K562 (cell line): ENCODE results near the gene NDUFAB1. TPM values are rescaled to one million over a fixed set of nuclear protein-coding genes. Genes with fewer than 3 reads are reported as not detected.

ENCODE experiments used
- ATAC-seq: fragments of 200-7000 bp; cut with Tn5 transposase; 3 replicates; pipeline ENCODE4 v1.9.1; 2020; ENCODE audit warnings: moderate library complexity
- BruUV-seq: library from RNA; stranded (reverse); fragments of 400-500 nt; replicated peaks from 2 replicates; lab custom pipeline; 2021; lab: Mats Ljungman, UMichigan
- CTCF ChIA-PET: fragments of 300-600 bp; formaldehyde crosslinking; extraction: SDS; loops from one replicate; lab custom pipeline; 2021; ENCODE audit warnings: low intra/inter-chr PET ratio; lab: Yijun Ruan, JAX
- POLR2A ChIA-PET: fragments of 300-600, 350-650 bp; sonication (Branson Sonifier 250); formaldehyde crosslinking; extraction: SDS; loops from one replicate; lab custom pipeline; 2021; ENCODE audit warnings: antibody characterized with exemption, inconsistent platforms; lab: Yijun Ruan, JAX
- DNase-seq, 4 experiments: peaks; one replicate each; pipeline versions ENCODE4 v3.0.0 to v3.0.0-alpha.2; 2011 to 2018; ENCODE audit warnings: low spot score in 3 of 4, mixed read lengths in 3 of 4; ENCODE audit errors: extremely low read depth in 1 of 4
- FAIRE-seq: peaks from 2 replicates; lab custom pipeline; 2011; peaks lifted over from hg19 to GRCh38; lab: Jason Lieb, UNC
- H2AFZ ChIP-seq: 2 replicates; pipeline ENCODE4 v1.6.0; 2011; ENCODE audit warnings: low read depth, low read length, control low read depth, inconsistent platforms
- H3K27ac ChIP-seq: fragments of 200-600 bp; 3 replicates; pipeline ENCODE4 v1.8.0; 2011; ENCODE audit warnings: low read depth, mild to moderate bottlenecking, control low read depth, inconsistent platforms, low read length, moderate library complexity, mixed read lengths; ENCODE audit errors: extremely low read depth
- H3K27me3 ChIP-seq, 2 experiments: fragments of 300-600 bp in 1 of 2; 2 replicates in 1 of 2; 3 replicates in 1 of 2; pipeline versions ENCODE4 v1.6.0 to v1.8.0; 2011; ENCODE audit warnings: inconsistent platforms in 2 of 2, low read length in 2 of 2, mild to moderate bottlenecking in 1 of 2, mixed read lengths in 1 of 2, moderate library complexity in 1 of 2; ENCODE audit not compliant: control insufficient read depth in 2 of 2, insufficient read depth in 2 of 2
- H3K36me3 ChIP-seq: fragments of 300-600 bp; 3 replicates; pipeline ENCODE4 v1.8.0; 2011; ENCODE audit warnings: mild to moderate bottlenecking, low read length, inconsistent platforms; ENCODE audit not compliant: control insufficient read depth, insufficient read depth
- H3K4me1 ChIP-seq, 2 experiments: fragments of 200-600 bp in 1 of 2; replicated peaks in 1 of 2; 2 replicates in 1 of 2; 3 replicates in 1 of 2; pipeline versions ENCODE4 v1.5.1 to v1.8.0; 2011; ENCODE audit warnings: inconsistent platforms in 2 of 2, low read length in 2 of 2, mild to moderate bottlenecking in 1 of 2, mixed read lengths in 1 of 2, moderate library complexity in 1 of 2; ENCODE audit not compliant: control insufficient read depth in 2 of 2, insufficient read depth in 2 of 2
- H3K4me2 ChIP-seq: 2 replicates; pipeline ENCODE4 v1.6.1; 2011; ENCODE audit warnings: low read length, control low read depth, inconsistent platforms, mixed read lengths; ENCODE audit not compliant: insufficient read depth
- H3K4me3 ChIP-seq: fragments of 200-600 bp; sonication (generic), shearing (Covaris generic); 2 replicates; pipeline ENCODE4 v1.5.1; 2016; ENCODE audit warnings: control low read depth, inconsistent platforms
- H3K79me2 ChIP-seq: fragments of 200-600 bp; 3 replicates; pipeline ENCODE4 v1.8.0; 2011; ENCODE audit warnings: low read length, inconsistent platforms; ENCODE audit not compliant: control insufficient read depth, insufficient read depth
- H3K9ac ChIP-seq, 2 experiments: 2 replicates each; pipeline versions ENCODE4 v1.6.0 to v1.6.1; 2011; ENCODE audit warnings: low read depth in 2 of 2, low read length in 2 of 2, control low read depth in 1 of 2, inconsistent platforms in 1 of 2, mild to moderate bottlenecking in 1 of 2, mixed read lengths in 1 of 2; ENCODE audit not compliant: insufficient read depth in 1 of 2
- H3K9me1 ChIP-seq: one replicate; pipeline ENCODE4 v1.6.0; 2011; ENCODE audit warnings: inconsistent platforms, mild to moderate bottlenecking, low read length, moderate library complexity; ENCODE audit not compliant: control insufficient read depth, insufficient read depth
- H3K9me3 ChIP-seq: replicated peaks from 2 replicates; pipeline ENCODE4 v1.5.1; 2011; ENCODE audit warnings: low read depth, low read length, inconsistent platforms; ENCODE audit not compliant: control insufficient read depth, insufficient read depth
- H4K20me1 ChIP-seq: replicated peaks from 2 replicates; pipeline ENCODE4 v1.6.1; 2011; ENCODE audit warnings: low read length, inconsistent platforms, mixed read lengths; ENCODE audit not compliant: control insufficient read depth, insufficient read depth
- ATF3 ChIP-seq, 2 experiments: fragments of 450-650 bp in 1 of 2; sonication (generic) in 1 of 2; formaldehyde crosslinking in 1 of 2; IDR thresholded peaks in 1 of 2; conservative IDR thresholded peaks in 1 of 2; 2 replicates each; pipeline versions ENCODE4 v1.6.1 to v1.8.1; 2016 to 2023; ENCODE audit warnings: mild to moderate bottlenecking in 2 of 2, moderate library complexity in 2 of 2, inconsistent platforms in 1 of 2, missing genetic modification reagents in 1 of 2
- HLTF ChIP-seq: fragments of 450-650 bp; IDR thresholded peaks from 2 replicates; pipeline ENCODE4 v1.6.1; 2016
- IRF1 ChIP-seq: sonication (generic); formaldehyde crosslinking; IDR thresholded peaks from 2 replicates; pipeline ENCODE4 v1.8.0; 2022; ENCODE audit warnings: missing genetic modification reagents, mild to moderate bottlenecking, borderline replicate concordance
- MCM3 ChIP-seq: fragments of 450-650 bp; IDR thresholded peaks from 2 replicates; pipeline ENCODE4 v1.6.1; 2016
- MEF2D ChIP-seq: conservative IDR thresholded peaks from 2 replicates; pipeline ENCODE4 v1.6.1; 2016; ENCODE audit warnings: low read depth, missing genetic modification characterization, missing compliant biosample characterization
- MIER1 ChIP-seq: fragments of 450-650 bp; IDR thresholded peaks from 2 replicates; pipeline ENCODE4 v1.6.1; 2016; ENCODE audit warnings: antibody characterized with exemption, mild to moderate bottlenecking, low read depth
- NFE2 ChIP-seq: IDR thresholded peaks from 2 replicates; pipeline ENCODE4 v1.6.1; 2014; ENCODE audit warnings: antibody characterized with exemption, low read depth
- SRF ChIP-seq, 2 experiments: fragments of 250-450, 450-650 bp in 1 of 2; sonication (Bioruptor Pico) in 1 of 2; sonication (generic) in 1 of 2; formaldehyde crosslinking; IDR thresholded peaks; 2 replicates each; pipeline versions ENCODE4 v1.5.0 to v1.5.1; 2020 to 2022; ENCODE audit warnings: mild to moderate bottlenecking in 1 of 2, missing genetic modification reagents in 1 of 2
- SRSF7 ChIP-seq: fragments of 200-400 bp; formaldehyde crosslinking; optimal IDR thresholded peaks from 2 replicates; pipeline ENCODE3; 2017; ENCODE audit warnings: mild to moderate bottlenecking, low read depth, low read length
- TRIM28 ChIP-seq: fragments of 450-650 bp; IDR thresholded peaks from 2 replicates; pipeline ENCODE4 v1.6.1; 2017
- U2AF2 ChIP-seq: fragments of 200-400 bp; formaldehyde crosslinking; optimal IDR thresholded peaks from 2 replicates; pipeline ENCODE3; 2017; ENCODE audit warnings: low read depth, mild to moderate bottlenecking, low read length
- XRCC3 ChIP-seq: fragments of 450-650 bp; IDR thresholded peaks from 2 replicates; pipeline ENCODE4 v1.6.1; 2017; ENCODE audit warnings: mild to moderate bottlenecking, moderate library complexity
- XRCC5 ChIP-seq: fragments of 200-400 bp; formaldehyde crosslinking; IDR thresholded peaks from 2 replicates; pipeline ENCODE4 v1.6.1; 2017; ENCODE audit warnings: low read depth, mild to moderate bottlenecking, low read length
- ZBTB11 ChIP-seq, 3 experiments: fragments of 200-800 bp in 1 of 3; fragments of 250-450 bp in 1 of 3; fragments of 450-650 bp in 1 of 3; sonication (Bioruptor Pico) in 1 of 3; sonication (Bioruptor generic) in 1 of 3; formaldehyde crosslinking in 1 of 3; IDR thresholded peaks; 2 replicates each; pipeline versions ENCODE4 v1.6.1 to v1.8.0; 2016 to 2022; ENCODE audit warnings: mild to moderate bottlenecking in 2 of 3, missing genetic modification characterization in 2 of 3, missing compliant biosample characterization in 1 of 3, moderate library complexity in 1 of 3
- ZNF311 ChIP-seq: fragments of 250-450 bp; sonication (Bioruptor Pico); IDR thresholded peaks from 2 replicates; pipeline ENCODE4 v1.4.0; 2020; ENCODE audit warnings: mild to moderate bottlenecking, moderate library complexity
- ZNF324 ChIP-seq: fragments of 250-450 bp; sonication (Bioruptor Pico); IDR thresholded peaks from 2 replicates; pipeline ENCODE4 v1.4.0; 2020; ENCODE audit warnings: mild to moderate bottlenecking
- WGBS: fragments of 100-300 bp; shearing (Covaris generic); methylation state at CpG from one replicate; pipeline ENCODE4 v1.1.6; 2016; ENCODE audit warnings: low coverage, mixed read lengths; ENCODE audit not compliant: insufficient coverage; ENCODE audit errors: missing lambda C conversion rate; 5-methylcytosine and 5-hydroxymethylcytosine counted together
- in situ Hi-C: fragments of 300-500 bp; cut with MboI; formaldehyde crosslinking; loops from 4 replicates; pipeline ENCODE4 v1.15.0; 2018; ENCODE audit warnings: inconsistent platforms, mixed read lengths
- intact Hi-C: fragments of 100-400 bp; cut with micrococcal nuclease; formaldehyde crosslinking; loops from 2 replicates; pipeline ENCODE4 v1.14.2; 2022
- polyA plus RNA-seq, 8 experiments: library from polyadenylated mRNA; depleted of rRNA in 4 of 8; stranded (reverse) in 5 of 8; unstranded in 3 of 8; fragments of >200 nt; fragmentation: Nextera tagmentation in 2 of 8; fragmentation: Illumina TruSeq in 1 of 8; extraction: Ambion mirVana in 2 of 8; extraction: Trizol in 1 of 8; gene quantifications; 2 replicates each; pipeline versions ENCODE4 v1.2.1 to v1.2.3, GENCODE V29; 2011 to 2014; ENCODE audit warnings: inconsistent platforms in 1 of 8, missing spikeins in 1 of 8
- total RNA-seq, 7 experiments: library from RNA; depleted of rRNA in 6 of 7; stranded (reverse); fragments of >200 nt in 6 of 7; fragmentation: Illumina TruSeq in 2 of 7; extraction: Trizol in 2 of 7; gene quantifications; 2 replicates each; pipeline versions ENCODE4 v1.2.1 to v1.2.3, GENCODE V29; 2011 to 2021; ENCODE audit warnings: low replicate concordance in 1 of 7

NDUFAB1 gene
- total and polyA plus RNA-seq, 9 of the 15 experiments (the other 6 are each of a cell fraction or from before 2014, with no cell fraction given), result 123 to 481 (median 238) TPM

GRCh38 chr16:23607726-23608125, 11.6 kb upstream of the NDUFAB1 start:
- CTCF ChIA-PET, result no interaction called here
- TF ChIP-seq ZBTB11 (CRISPR knock-in tag; IDR thresholded peaks at IDR 0.05), result no peak
- no peak for TF ChIP-seq XRCC3
- TF ChIP-seq ATF3 (IDR thresholded peaks at IDR 0.05), result no peak
- TF ChIP-seq ATF3 (CRISPR knock-in tag; conservative IDR thresholded peaks at IDR 0.05), result no peak
- no peak for TF ChIP-seq HLTF
- TF ChIP-seq XRCC5, result no peak
- no peak for TF ChIP-seq TRIM28
- no peak for TF ChIP-seq MEF2D
- TF ChIP-seq SRSF7, result no peak
- TF ChIP-seq ZNF311, result no peak
- no peak for TF ChIP-seq MCM3
- no peak for TF ChIP-seq MIER1
- no peak for TF ChIP-seq ZNF324 (CRISPR knock-in tag)
- TF ChIP-seq IRF1 (CRISPR knock-in tag), result no peak
- no peak for TF ChIP-seq SRF (CRISPR knock-in tag; IDR thresholded peaks at IDR 0.05)
- no peak for TF ChIP-seq U2AF2
- TF ChIP-seq NFE2, result no peak
- Histone ChIP-seq H3K27ac (no peak overlapping the region), H3K36me3 (peaks cover 58% of the 10 kb centered on the region; the same call in 2 of the 3 replicates), H3K27me3 (no peaks in the 10 kb centered on the region), H3K4me2 (no peak overlapping the region), H4K20me1 (no peaks in the 10 kb centered on the region), H3K9me1 (no peaks in the 10 kb centered on the region), H3K79me2 (no peaks in the 10 kb centered on the region), H3K4me3 (no peak overlapping the region), H3K9ac (no peak overlapping the region), H2AFZ (no peak overlapping the region), H3K9me3 (no peaks in the 10 kb centered on the region), H3K4me1 (no peaks in the 10 kb centered on the region)
- POLR2A ChIA-PET, result no interaction called here
- no peak for FAIRE-seq
- intact Hi-C loops, result no loop called here
- in situ Hi-C loops, result no loop called here
- no TSS peak for BruUV-seq
- no peak for ATAC-seq
- WGBS, result 75% methylated on average over 6 of the region's 6 CpGs
- no peak for DNase-seq
